ENCODE data around the gene NEIL3.

- no peak for TF ChIP-seq EZH2phosphoT487 (IDR thresholded peaks at IDR 0.05; ENCODE audit: borderline replicate concordance, low read length)
- TF ChIP-seq, protein P1, sequence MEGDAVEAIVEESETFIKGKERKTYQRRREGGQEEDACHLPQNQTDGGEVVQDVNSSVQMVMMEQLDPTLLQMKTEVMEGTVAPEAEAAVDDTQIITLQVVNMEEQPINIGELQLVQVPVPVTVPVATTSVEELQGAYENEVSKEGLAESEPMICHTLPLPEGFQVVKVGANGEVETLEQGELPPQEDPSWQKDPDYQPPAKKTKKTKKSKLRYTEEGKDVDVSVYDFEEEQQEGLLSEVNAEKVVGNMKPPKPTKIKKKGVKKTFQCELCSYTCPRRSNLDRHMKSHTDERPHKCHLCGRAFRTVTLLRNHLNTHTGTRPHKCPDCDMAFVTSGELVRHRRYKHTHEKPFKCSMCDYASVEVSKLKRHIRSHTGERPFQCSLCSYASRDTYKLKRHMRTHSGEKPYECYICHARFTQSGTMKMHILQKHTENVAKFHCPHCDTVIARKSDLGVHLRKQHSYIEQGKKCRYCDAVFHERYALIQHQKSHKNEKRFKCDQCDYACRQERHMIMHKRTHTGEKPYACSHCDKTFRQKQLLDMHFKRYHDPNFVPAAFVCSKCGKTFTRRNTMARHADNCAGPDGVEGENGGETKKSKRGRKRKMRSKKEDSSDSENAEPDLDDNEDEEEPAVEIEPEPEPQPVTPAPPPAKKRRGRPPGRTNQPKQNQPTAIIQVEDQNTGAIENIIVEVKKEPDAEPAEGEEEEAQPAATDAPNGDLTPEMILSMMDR (conservative IDR thresholded peaks at IDR 0.05; ENCODE audit: low read depth, low read length), result no peak
These were observed 8.5 kb upstream of the NEIL3 start for GRCh38 chr4:177301126-177301639.
